Stimulated activated CD4-positive, alpha-beta T cell treated with anti-CD3 and anti-CD28 coated beads, Interleukin-1b, Interleukin-23, amount 100 ng/mL, for 4 hours (primary cell): Measurements from ENCODE around the gene CLEC16A.
"Not testable (repeated sequence)": the region's sequence is repeated elsewhere in the genome, so short reads cannot be mapped to it uniquely, and the experiment has no call there.

Experiments
- DNase-seq, 2 donors: peaks; one replicate each; pipeline ENCODE4 v3.0.0-alpha.2; 2020; ENCODE audit warnings: low read depth in 2 of 2

Gene CLEC16A

DNA sequence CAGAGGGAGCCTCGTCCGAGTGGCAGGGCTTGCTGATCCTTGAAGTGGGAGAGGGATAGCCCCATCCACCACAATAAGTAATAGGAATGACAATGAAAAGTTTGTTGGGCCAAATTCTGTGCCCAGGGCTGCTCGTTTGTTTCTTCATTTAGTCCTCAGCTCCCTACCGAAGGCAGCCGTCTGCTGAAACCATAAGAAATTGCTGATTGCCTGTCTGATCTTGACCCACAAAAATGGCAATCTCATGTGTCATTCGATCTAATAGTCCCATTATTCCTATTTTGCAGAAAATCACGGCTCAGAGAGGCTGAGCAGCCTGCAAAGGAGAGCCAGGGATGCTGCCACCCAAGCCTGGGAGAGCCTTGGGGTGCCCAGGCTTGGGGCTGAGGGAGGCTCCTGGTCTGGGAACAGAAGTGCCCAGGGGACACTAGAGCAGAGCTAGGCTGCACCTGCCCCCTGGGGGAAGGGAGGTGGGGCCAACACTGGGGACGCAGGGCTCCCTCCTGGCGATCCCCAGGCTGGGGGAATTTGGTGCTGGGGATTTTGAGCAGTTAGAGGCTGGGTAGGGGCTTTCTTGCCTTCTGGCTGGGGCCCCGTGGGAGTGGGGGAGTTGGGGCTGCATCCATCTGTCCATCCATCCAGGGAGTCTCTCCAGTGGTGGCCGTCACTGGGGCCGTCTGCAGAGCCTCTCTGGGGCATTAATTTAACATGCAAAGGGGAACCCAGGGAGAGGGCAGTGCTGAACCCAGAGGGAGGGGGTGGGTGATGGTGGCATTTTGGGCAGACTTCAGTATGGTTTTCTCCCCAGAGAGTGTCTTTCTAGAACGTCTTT, 258.1 kb downstream of the CLEC16A start:
- no peak for DNase-seq

DNA sequence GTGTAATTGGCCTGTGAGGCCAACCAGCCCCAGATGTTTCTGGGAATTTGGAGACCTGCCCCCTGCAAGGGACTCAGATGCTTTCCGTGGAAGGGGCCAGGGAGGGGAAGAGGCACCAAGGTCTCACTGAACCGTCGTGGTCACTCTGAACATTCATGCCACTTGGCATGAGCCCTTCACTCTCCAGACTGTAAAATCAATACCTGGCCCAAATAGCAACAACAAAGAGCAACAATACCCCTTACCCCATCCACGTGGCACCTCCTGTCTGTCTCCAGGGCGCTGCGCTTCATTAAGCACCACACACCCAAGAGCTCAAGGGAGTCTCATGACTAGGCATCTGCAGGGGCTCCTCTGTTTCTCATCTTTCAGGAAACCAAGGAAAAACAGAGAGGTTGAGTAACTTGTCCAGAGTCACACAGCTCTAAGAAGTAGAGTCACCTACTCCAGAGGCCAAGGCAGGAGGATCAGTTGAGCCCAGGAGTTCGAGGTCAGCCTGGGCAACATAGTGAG, 258.8 kb downstream of the CLEC16A start:
- no peak for DNase-seq

DNA sequence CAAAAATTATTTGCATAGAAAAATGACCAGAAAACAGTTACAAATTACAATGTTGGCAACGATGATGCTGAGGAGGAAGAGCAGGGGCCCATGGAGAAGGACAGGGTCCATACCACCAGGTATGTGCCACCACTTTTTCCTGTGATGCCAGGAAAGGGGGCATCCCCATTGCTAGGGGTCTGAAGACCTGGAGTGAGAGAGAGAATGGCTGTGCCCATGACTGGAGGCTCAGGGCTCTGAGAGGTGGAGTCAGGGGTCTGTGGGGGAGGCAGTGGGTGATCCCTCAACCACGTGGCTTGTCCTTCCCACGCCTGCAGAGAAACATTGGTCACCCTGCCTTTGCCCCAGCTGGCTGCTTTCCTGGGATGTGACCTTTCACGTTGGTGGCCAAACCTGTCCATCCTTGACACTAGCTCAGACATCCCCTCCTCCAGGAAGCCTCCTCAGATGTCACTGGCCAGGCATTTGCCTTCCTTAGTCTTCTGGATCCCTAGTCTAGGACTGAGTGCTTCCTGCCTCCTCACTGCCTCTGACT, 260.2 kb downstream of the CLEC16A start:
- DNase-seq = no peak

DNA sequence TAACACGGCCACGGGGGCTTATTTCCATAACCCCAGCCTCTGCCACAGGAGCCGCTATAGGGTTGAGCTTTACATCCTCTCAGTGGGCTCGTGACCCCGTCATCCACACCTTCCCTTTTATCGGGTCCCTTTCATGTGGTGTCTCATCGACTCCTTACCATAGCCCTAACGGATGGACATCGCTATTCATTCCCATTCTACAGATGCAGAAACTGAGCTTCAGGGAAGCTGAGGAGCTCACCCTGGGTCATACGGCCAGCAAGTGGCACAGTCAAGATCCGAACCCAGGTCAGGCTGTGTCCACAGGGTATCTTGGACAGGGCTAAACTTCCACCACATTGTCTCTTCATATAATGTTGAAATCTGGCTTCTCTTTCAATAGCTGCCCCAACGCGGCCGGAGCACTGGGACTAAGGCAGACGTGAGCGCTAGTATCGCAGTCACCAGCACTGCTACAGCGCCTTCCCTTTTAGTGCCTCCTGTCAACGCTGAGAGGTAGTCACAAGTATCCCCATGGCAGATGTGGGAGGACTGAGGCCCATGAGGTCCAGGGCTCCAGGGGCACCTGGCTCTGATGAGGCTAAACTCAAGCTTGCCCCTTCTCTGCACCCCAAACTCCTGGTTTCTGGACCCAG, 260.8 kb downstream of the CLEC16A start:
- DNase-seq = no peak

DNA sequence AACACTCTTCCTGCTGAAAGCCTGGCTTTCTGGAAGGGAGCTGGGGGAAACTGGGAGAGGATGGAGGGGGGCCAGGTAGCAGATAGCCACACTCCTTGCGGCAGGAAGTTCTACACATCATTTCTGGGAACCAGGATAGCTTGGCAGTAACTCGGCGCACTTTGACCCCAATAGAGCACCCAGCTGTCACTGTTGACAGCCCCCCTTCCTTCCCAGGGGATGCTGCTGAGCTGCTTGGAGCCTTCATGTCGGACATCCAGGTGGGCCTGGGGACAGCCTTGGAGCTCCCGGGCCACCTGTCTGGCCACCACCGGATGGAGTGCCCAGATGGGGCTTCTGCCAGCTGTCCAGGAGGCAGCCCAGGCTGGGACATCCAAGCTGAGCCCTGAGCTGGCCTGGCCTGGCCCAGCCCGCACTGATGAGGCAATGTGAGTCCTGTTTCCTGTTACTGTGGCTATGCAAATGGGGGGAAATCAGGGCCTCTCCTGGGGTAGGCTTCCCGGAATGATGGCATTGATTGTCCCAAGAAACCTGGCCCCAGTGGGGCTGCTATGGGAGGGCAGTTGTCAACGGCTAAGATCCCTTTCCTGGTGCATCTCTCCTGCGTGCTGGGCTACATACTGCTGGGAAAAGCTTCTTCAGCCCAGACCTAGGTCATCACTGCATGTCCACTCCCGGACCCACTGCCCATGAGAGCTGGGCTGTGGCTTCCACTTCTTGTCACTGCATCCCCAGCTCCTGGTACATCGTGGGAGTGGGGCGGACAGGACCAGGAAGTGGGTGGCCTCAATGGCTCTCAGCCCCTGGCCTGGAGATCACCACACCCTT, 261.6 kb downstream of the CLEC16A start:
- no peak for DNase-seq

DNA sequence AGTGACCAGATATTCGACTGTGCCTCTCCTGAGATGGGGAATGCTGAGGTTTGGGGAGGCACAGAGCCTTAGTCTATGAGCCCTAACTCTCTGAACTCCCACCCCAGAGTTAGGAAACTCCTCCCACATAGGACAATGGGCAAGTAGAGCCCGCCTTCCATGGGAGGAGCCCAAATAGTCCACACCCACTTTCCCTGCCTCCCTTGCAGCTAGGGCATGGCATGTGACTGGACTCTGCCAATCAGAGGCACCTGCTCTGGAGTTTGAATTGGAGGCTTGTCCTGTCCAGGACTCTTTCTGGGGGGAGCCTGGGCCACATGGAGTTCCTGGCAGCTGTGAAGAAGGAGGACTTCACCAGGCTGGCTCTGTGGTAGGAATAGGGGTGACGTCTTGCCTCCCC, 263.3 kb downstream of the CLEC16A start:
- no peak for DNase-seq

DNA sequence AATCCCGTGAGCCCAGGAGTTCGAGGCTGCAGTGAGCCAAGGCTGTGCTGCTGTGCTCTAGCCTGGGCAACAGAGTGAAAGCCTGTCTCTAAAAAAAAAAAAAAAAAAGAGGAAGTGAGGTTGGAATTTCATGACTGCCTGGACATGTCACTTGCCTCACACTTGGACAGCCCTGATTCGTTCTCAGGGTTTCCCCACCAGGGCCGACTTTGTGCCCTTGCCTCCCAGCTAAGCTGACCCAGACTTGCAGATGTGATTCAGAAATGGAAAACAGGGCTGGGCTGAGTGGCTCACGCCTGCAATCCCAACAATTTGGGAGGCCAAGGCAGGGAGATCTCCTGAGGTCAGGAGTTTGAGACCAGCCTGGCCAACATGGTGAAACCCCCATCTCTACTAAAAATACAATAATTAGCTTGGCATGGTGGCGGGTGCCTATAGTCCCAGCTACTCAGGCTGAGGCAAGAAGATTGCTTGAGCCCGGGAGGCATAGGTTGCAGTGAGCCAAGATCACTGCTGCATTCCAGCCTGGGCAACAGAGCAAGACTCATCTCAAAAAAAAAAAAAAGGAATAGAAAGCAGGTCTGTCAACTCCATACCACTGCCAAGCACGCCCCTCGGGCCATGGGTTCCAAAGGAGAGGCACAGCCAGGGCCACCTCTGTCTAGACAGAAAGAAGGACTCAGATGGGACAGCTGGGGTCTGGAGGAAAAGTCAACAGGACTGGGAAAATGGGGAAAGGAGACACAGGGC, 264.7 kb downstream of the CLEC16A start:
- DNase-seq = no peak

DNA sequence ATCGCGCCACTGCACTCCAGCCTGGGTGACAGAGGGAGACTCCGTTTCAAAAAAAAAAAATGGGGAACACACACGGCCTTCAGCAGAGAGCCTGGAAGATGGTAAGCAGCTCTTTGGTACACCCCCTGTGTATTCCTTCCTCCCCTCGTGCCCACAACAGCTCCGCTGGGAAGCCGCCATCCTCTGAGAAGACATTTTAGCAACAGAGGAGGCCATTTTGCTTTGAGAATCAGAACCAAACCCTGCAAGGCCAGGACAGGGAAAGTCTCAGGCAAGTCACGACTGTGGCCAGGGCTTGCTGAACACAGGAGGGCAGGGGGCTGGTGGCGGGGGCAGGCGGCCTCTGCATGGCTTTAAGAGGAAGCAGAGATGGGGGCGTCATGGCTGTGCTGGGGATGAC, 265.9 kb downstream of the CLEC16A start:
- no peak for DNase-seq

DNA sequence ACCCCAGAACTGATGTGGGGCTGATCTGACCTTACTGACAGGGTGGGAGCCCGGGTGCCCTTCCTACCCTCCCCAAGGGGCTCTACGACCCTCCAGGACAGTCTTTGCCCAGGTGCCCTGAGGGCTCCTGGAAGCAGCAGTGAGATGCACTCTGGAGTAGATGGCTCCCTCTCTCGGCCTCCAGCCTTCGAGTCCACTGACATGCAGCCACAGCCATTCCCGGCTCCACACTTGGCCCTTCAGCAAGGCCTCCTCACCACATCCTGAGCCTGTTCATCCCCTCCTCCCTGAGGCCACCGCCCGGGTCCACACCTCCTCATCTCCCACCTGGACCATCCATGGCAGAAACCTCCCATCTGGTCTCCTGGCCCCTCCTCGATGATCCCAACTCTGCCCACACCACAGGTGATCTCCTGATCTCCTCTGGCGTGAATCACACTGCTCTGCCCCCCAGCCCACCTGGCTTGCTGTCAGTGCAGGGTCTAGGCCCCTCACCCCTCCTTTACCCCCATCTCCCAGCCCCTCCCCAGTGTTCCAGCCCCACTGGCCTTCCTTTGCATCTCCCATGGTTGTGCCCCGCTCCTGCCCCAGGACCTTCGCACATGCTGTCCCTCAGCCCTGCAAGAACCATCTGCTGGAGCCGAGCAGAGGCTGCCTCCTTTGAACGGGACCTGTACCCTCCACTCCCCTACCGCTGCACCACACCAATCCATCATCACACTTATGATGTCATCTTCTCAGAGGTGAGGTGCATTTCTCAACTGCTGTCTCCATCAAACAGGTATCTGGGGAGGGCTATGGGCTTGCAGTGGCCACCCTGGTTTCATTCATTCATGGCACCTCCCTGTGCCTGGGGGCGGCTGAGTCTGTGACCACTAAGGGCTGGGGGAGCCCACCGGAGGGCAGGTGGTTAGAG, 267.0 kb downstream of the CLEC16A start:
- DNase-seq = no peak

DNA sequence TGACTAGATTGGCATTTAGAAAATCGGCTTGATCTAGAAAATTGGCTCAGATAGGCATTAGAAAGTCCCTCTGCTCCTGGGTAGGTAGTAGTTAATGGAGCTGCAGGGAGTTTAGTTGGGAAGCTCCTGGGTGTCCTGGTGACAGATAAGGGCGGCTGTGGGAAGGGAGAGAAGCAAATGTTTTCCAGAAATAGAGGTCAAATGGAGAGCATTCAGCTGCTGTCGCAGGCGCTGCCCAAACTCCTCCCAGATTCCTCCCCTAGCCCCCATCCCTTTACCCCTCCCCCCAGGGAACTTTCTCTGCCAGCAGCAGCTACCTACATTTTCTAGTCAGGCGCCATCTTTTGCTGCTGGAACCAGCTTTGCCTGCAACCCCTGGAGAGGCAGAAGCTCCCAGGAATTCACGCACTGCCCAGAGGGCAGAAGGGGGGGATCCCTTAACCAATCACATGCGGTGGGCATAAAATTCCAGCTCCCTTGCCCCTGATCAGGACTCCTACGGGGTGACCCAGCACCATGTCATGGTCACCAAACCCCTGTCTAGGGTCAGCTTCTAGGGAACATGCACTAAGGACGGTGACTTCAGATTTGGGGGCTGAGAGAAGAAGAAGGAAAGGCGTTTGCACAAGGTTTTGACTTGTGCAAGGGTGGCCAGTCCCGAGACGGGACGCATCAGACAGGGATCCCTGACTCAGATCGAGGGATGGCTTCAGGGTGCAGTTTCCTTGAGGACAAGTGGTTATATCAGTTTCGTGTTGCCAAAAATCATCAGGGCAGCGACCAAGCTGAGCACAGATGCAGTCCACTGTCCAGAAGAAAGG, 267.8 kb downstream of the CLEC16A start:
- no peak for DNase-seq

DNA sequence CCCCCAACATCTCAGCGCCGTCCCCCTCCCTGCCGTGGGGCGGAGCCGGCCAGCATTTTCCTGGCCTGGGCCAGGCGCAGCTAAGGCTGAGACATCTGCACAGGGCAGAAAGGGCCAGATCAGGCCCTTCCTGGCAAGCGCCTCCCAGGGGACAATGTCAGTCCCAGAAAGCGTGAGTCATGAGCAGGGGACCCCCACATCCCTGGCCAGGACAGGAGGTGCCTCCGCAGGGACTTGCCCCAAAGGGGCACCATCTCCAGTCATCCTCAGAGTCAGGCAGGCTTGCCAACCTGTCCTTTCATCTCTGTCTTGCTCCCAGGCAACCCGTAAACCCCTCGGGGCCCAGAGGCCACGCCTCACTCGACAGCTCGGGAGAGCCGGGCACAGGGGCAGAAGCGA, 268.4 kb downstream of the CLEC16A start:
- DNase-seq = no peak

DNA sequence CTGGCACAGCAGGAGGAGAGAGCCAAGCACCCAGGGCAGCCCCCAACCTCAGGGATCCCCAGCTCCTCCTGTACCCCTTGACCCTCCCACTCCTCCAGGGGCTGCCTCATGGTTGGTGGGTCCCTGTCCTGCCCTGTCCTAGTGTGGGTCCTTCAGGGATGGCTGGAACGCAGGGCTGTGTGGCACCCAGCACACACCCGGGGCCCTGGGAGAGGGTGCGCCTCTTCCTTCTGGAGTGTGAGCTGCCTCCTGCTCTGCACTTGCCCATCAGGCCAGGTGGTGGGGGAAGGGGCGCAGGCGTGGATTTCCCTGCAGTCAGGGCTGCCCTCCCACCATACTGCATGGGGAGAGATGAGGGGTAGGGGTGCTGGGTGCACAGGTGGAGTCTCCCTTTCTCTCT, 269.0 kb downstream of the CLEC16A start:
- DNase-seq = no peak

DNA sequence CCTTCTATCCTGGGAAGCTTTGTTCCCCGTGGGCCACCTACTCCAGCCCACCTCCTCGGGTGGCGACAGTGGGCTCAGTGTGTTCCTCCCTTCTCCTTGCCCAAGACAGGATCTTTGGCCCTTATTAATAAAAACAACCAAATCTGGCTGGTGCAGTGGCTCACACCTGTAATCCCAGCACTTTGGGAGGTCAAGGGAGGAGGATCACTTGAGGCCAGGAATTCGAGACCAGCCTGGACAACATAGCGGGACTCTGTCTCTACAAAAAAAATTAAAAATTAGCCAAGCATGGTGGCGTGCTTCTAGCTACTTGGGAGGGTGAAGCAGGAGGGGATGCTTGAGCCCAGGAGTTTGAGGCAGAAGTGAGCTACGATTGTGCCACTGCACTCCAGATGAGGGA, 269.4 kb downstream of the CLEC16A start:
- DNase-seq = no peak

DNA sequence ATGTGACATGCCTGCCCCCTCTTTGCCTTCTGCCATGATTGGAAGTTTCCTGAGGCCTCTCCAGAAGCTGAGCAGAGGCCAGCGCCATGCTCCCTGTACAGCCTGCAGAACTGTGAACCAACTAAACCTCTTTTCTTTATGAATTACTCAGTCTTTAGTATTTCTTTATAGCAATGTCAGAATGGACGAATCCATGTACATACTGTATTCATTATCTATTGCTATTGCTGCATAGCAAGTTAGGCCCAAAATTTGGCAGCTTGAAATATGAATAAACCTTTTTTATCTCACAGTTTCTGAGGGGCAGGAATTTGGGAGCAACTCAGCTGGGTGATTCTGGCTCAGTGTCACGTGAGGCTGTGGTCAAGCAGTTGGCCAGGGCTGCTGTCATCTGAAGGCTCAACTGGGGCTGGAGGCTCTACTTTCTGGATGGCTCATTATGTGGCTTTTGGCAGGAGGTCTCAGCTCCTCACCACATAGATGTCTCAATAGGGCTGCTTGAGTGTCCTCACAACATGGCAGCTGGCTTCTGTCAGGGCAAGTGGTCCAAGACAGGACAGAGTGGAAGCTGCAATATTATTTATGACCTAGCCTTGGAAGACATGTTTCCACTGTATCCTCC, 271.7 kb downstream of the CLEC16A start:
- DNase-seq = no peak

DNA sequence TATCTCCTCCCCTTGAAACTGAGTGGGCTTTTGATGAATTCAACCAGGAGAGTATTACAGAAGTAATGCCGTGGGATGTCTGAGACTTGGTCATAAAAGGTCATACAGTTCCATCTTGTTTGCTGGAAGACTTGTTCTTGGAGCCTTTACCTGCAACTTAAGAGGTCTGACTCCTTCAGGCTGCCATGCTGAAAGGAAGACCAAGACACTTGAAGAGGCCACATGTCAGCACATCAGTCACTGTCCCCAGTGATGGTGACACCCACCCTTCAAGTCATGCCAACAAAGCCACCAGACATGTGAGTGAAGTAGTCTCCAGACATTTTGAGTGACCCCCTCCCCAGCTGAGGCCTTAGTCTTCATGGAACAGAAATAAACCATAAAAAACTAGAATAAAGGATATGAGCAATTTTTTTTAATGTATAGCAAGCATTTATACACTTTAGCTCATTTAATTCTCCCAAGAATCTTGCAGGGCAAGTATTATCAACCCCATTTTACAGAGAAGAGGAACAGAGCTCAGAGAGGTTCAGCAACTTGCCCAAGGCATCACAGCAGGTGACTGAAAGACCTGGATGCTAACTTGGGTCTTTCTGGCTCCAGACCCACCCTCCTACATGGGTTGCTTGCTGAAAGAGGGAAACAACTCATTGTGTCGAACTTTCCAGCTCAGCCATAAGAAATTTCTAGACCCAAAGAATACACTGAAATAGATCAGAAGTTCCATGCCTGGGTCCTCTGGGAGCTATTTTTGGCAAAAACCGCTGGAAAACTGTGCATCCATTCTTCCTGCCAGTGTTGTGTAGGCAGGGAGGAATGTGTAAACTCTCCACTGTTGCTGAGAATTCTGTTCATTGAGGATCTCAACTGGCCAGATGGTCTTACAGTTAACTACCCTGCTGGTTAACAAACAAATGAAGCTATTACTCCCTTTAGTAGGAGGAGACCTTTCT, 273.6 kb downstream of the CLEC16A start:
- DNase-seq = no peak

DNA sequence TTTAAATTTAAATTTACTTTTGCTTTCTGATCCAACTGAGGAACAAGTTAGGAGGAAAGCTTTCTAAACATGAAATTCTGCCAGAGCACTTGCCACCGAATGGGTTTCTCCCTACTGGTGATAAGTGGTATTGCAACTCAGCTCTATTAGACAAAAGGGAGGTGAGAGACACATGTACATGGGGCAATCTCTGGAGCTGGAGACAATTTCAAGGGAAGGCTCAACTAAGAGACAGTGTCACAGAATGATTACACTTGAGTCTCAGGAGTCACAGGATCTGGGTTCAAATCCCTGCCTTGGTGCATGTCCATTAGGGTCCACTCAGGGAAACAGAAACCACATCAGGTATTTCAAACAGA, 274.2 kb downstream of the CLEC16A start:
- DNase-seq = no peak

DNA sequence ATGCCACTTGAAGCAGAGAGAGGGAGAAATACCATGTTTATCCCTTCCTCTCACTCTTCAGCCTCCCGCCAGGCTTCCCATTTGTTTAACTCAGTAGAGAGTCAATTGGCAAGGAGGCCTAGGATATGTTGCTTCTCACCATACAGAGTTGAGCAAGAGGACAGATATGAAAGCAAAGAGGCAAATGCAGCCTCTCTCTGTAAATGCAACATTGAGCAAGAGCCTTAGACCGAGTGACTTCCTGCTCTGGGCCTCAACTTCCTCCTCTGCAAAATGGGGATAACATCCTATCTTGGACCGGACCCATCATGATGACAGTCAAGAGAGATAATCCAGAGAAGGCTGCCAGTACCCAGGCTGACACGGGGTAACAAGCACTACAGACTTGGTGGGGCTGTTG, 274.8 kb downstream of the CLEC16A start:
- no peak for DNase-seq

DNA sequence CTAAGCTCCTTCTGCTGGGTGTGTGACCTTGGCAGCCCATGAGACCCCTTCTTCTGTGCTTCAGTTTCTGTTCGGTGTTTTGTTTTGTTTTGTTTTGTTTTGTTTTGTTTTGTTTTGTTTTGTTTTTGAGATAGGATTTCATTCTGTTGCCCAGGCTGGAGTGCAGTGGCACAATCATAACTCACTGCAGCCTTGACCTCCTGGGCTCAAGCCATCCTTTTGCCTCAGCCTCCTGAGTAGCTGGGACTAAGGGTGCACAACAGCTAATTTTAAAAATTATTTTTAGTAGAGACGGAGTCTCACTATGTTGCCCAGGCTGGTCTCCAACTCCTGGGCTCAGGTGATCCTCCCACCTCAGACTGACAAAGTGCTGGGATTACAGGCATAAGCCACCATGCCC, 276.1 kb downstream of the CLEC16A start:
- DNase-seq = not testable (repeated sequence)
